Retinal pigment epithelial cell (primary cell): ENCODE measurements around the gene PDE4A.

Source experiments
- DNase-seq: peaks from one replicate; pipeline ENCODE4 v3.0.0-alpha.2; 2010; ENCODE audit warnings: low read depth
- H3K4me3 ChIP-seq: 2 replicates; pipeline ENCODE4 v1.5.1; 2011; ENCODE audit warnings: mild to moderate bottlenecking, low read length, control low read depth, moderate library complexity
- TF ChIP-seq, protein P1 (sequence below): conservative IDR thresholded peaks from 2 replicates; pipeline ENCODE4 v1.5.1; 2011; ENCODE audit warnings: low read depth, low read length, control low read depth, inconsistent platforms

PDE4A gene

GRCh38 chr19:10491472-10492047 is 71.2 kb downstream of the PDE4A start:
- H3K4me3 ChIP-seq, result no peak overlapping the region
- TF ChIP-seq, protein P1, sequence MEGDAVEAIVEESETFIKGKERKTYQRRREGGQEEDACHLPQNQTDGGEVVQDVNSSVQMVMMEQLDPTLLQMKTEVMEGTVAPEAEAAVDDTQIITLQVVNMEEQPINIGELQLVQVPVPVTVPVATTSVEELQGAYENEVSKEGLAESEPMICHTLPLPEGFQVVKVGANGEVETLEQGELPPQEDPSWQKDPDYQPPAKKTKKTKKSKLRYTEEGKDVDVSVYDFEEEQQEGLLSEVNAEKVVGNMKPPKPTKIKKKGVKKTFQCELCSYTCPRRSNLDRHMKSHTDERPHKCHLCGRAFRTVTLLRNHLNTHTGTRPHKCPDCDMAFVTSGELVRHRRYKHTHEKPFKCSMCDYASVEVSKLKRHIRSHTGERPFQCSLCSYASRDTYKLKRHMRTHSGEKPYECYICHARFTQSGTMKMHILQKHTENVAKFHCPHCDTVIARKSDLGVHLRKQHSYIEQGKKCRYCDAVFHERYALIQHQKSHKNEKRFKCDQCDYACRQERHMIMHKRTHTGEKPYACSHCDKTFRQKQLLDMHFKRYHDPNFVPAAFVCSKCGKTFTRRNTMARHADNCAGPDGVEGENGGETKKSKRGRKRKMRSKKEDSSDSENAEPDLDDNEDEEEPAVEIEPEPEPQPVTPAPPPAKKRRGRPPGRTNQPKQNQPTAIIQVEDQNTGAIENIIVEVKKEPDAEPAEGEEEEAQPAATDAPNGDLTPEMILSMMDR, result no peak
- DNase-seq, result no peak

DNA sequence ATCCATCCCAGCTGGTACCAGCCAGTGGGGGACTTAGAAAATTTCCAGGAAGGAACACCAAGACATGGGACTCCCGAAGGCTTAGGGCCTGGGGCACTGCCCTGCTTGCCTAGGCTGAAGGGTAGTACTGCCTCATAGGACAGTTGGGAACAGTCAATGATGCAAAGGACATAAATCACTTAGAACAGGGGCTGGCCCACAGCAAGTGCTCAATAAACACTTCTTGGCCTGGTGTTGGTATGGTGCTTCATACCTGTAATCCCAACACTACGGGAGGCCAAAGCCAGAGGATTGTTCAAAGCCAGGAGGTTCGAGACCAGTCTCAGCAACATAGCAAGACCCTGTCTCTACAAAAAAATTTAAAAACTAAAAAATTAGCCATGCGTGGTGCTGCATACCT is 77.0 kb downstream of the PDE4A start:
- TF ChIP-seq, protein P1, result no peak
- H3K4me3 ChIP-seq, result no peak overlapping the region
- DNase-seq, result no peak

DNA sequence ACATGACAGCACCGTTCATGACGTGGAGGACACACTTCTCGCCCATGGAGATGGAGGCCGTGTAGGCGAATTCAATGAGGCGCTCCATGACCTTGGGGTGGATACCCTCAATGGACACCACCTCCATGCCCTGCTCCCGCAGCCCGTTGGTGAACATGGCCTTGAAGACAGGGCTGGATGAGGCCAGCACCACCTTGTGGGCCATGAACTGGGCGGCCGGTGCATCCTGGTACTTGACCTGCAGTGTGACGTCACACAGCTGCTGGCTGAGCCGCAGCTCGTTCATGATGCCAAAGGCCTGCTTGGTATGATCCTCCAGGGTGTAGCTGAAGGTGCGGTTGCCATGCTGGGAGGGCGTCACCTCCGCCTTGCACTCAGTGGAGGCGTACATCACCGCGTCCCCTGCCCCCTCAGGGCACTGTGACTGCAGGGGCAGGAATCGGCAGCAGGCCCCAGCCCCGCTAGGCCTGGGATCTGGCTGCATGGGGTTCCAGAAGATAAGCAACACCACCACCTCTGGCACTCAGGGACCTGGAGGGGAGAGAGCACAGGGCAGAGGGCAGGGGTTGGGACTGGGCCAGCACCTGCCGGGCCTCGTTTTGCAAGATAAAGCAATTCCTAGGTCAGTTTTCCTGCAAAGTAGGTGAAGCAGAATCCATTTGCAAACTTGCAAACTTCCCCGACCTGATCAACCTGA is 79.4 kb downstream of the PDE4A start:
- H3K4me3 ChIP-seq, result no peak overlapping the region
- no peak for DNase-seq
- TF ChIP-seq, protein P1, result no peak

GRCh38 chr19:10500247-10500592 is 79.9 kb downstream of the PDE4A start:
- no peak for DNase-seq
- no peak overlapping the region for H3K4me3 ChIP-seq
- TF ChIP-seq, protein P1, result no peak

GRCh38 chr19:10501971-10502523 is 81.7 kb downstream of the PDE4A start:
- TF ChIP-seq, protein P1, result peak; percentile 0
- peak overlapping the region; percentile 81 for H3K4me3 ChIP-seq
- no peak for DNase-seq

GRCh38 chr19:10502524-10503001 is 82.2 kb downstream of the PDE4A start:
- TF ChIP-seq, protein P1, result no peak

More at GRCh38 chr19:10502524-10503001, 82.2 kb downstream of the PDE4A start:
- peak; percentile 60 for DNase-seq
- peak overlapping the region; percentile 81 for H3K4me3 ChIP-seq
